B cell (primary cell): ENCODE data around the gene HDAC7. TPM values are rescaled to one million over a fixed set of nuclear protein-coding genes. Genes with fewer than 3 reads are reported as not detected.

Experiments used
- ATAC-seq: fragments of 200-7000 bp; cut with Tn5 transposase; one replicate; pipeline ENCODE4 v1.10.0; 2021; ENCODE audit warnings: low read depth, mild to moderate bottlenecking, moderate number of reproducible peaks, moderate library complexity
- CTCF ChIA-PET: fragments of 350-600 bp; sonication (Branson Sonifier 250); formaldehyde crosslinking; loops from one replicate; lab custom pipeline; 2021; ENCODE audit warnings: antibody characterized with exemption, inconsistent platforms; lab: Charles Lee
- POLR2A ChIA-PET: fragments of 350-600 bp; sonication (Branson Sonifier 250); formaldehyde crosslinking; loops from one replicate; lab custom pipeline; 2021; ENCODE audit warnings: antibody characterized with exemption; lab: Charles Lee
- DNase-seq: peaks from one replicate; pipeline ENCODE4 v3.0.0; 2013
- H2AFZ ChIP-seq: 2 replicates; pipeline ENCODE4 v1.6.1; 2012; ENCODE audit warnings: mild to moderate bottlenecking, low read depth, low read length; ENCODE audit not compliant: insufficient read depth, poor library complexity, severe bottlenecking
- H3K27ac ChIP-seq, 2 donors: 1 replicate in 1 of 2; 2 replicates in 1 of 2; pipeline ENCODE4 v1.5.1; 2012 to 2013; ENCODE audit warnings: low read length in 2 of 2, mild to moderate bottlenecking in 2 of 2, moderate library complexity in 1 of 2
- H3K27me3 ChIP-seq, 4 experiments: fragments of 200-600 bp in 1 of 4; sonication (generic) in 1 of 4; replicated peaks in 1 of 4; 1 replicate in 2 of 4; 2 replicates in 2 of 4; pipeline versions ENCODE4 v1.6.1 to v1.7.0; 2013 to 2016; ENCODE audit warnings: low read length in 3 of 4, mild to moderate bottlenecking in 2 of 4, mixed read lengths in 1 of 4, moderate library complexity in 1 of 4; ENCODE audit not compliant: insufficient read depth in 4 of 4, control insufficient read depth in 3 of 4; ENCODE audit errors: control extremely low read depth in 1 of 4
- H3K36me3 ChIP-seq, 2 experiments: replicated peaks in 1 of 2; 1 replicate in 1 of 2; 2 replicates in 1 of 2; pipeline versions ENCODE4 v1.6.1 to v1.7.1; 2013; ENCODE audit warnings: low read length in 1 of 2; ENCODE audit not compliant: insufficient read depth in 2 of 2, control insufficient read depth in 1 of 2; ENCODE audit errors: control extremely low read depth in 1 of 2, extremely low read depth in 1 of 2
- H3K4me1 ChIP-seq, 2 donors: fragments of 200-600 bp in 1 of 2; sonication (generic) in 1 of 2; 1 replicate in 1 of 2; 2 replicates in 1 of 2; pipeline versions ENCODE4 v1.5.1 to v1.6.1; 2013 to 2017; ENCODE audit warnings: low read length in 2 of 2; ENCODE audit not compliant: control insufficient read depth in 2 of 2, insufficient read depth in 2 of 2
- H3K4me2 ChIP-seq: replicated peaks from 2 replicates; pipeline ENCODE3; 2012; ENCODE audit warnings: mild to moderate bottlenecking, low read depth, low read length; ENCODE audit not compliant: poor library complexity, severe bottlenecking
- H3K4me3 ChIP-seq, 5 experiments: fragments of 200-600 bp in 1 of 5; sonication (generic) in 1 of 5; 1 replicate in 3 of 5; 2 replicates in 2 of 5; pipeline versions ENCODE4 v1.5.1 to v1.7.0; 2011 to 2016; ENCODE audit warnings: low read length in 4 of 5, mild to moderate bottlenecking in 4 of 5, low read depth in 2 of 5, control low read depth in 1 of 5, moderate library complexity in 1 of 5; ENCODE audit not compliant: insufficient read depth in 1 of 5; ENCODE audit errors: control extremely low read depth in 1 of 5, extremely low read depth in 1 of 5
- H3K79me2 ChIP-seq: fragments of 200-600 bp; sonication (generic); one replicate; pipeline ENCODE4 v1.6.0; 2016; ENCODE audit warnings: low read length; ENCODE audit not compliant: control insufficient read depth, insufficient read depth
- H3K9ac ChIP-seq: fragments of 200-600 bp; sonication (generic); 2 replicates; pipeline ENCODE4 v1.6.1; 2017; ENCODE audit warnings: mild to moderate bottlenecking, low read length, moderate library complexity
- H3K9me3 ChIP-seq, 3 donors: one replicate each; pipeline versions ENCODE4 v1.6.1 to v1.7.1; 2013; ENCODE audit warnings: low read length in 2 of 3; ENCODE audit not compliant: control insufficient read depth in 2 of 3, insufficient read depth in 1 of 3; ENCODE audit errors: control extremely low read depth in 1 of 3
- H4K20me1 ChIP-seq: 2 replicates; pipeline ENCODE4 v1.6.0; 2012; ENCODE audit warnings: mild to moderate bottlenecking, low read length; ENCODE audit not compliant: insufficient read depth, control insufficient read depth, poor library complexity, severe bottlenecking
- H3K27ac Mint-ChIP-seq: one replicate; pipeline ENCODE4 v1.8.0; 2021; ENCODE audit warnings: mixed read lengths
- H3K27me3 Mint-ChIP-seq: one replicate; pipeline ENCODE4 v1.8.0; 2021; ENCODE audit warnings: mixed read lengths
- H3K4me1 Mint-ChIP-seq: one replicate; pipeline ENCODE4 v1.8.0; 2021; ENCODE audit warnings: mixed read lengths
- H3K4me3 Mint-ChIP-seq: one replicate; pipeline ENCODE4 v1.8.0; 2021; ENCODE audit warnings: mixed read lengths
- H3K9me3 Mint-ChIP-seq: one replicate; pipeline ENCODE4 v1.8.0; 2022; ENCODE audit warnings: mixed read lengths; ENCODE audit not compliant: insufficient read depth
- CTCF ChIP-seq: fragments of 200-600 bp; IDR thresholded peaks from one replicate; pipeline ENCODE4 v1.8.0; 2022; ENCODE audit warnings: antibody characterized with exemption, mild to moderate bottlenecking
- EZH2 ChIP-seq: IDR thresholded peaks from 2 replicates; pipeline ENCODE4 v1.6.1; 2012; ENCODE audit warnings: borderline replicate concordance, low read depth, mild to moderate bottlenecking, moderate library complexity, low read length; ENCODE audit not compliant: insufficient read depth, poor library complexity, severe bottlenecking
- WGBS: methylation state at CpG from one replicate; pipeline ENCODE4 v1.1.5; 2013; ENCODE audit warnings: missing lambda C conversion rate; ENCODE audit not compliant: insufficient coverage; 5-methylcytosine and 5-hydroxymethylcytosine counted together
- intact Hi-C: fragments of 100-400 bp; cut with micrococcal nuclease; formaldehyde crosslinking; loops from one replicate; pipeline ENCODE4 v1.10.0; 2022
- polyA plus RNA-seq: library from polyadenylated mRNA; depleted of rRNA; stranded (reverse); fragments of >200 nt; gene quantifications from 2 replicates; pipeline ENCODE4 v1.2.3, GENCODE V29; 2012
- total RNA-seq, 2 donors: library from RNA; stranded (reverse); fragments of 120-200 nt in 1 of 2; gene quantifications; 1 replicate in 1 of 2; 2 replicates in 1 of 2; pipeline versions ENCODE4 v1.2.3 to v1.2.4, GENCODE V29; 2013 to 2022

Gene HDAC7
- total and polyA plus RNA-seq, 2 donors (not counting 1 experiment from before 2014, with no cell fraction given): 87.2 to 178 TPM

DNA sequence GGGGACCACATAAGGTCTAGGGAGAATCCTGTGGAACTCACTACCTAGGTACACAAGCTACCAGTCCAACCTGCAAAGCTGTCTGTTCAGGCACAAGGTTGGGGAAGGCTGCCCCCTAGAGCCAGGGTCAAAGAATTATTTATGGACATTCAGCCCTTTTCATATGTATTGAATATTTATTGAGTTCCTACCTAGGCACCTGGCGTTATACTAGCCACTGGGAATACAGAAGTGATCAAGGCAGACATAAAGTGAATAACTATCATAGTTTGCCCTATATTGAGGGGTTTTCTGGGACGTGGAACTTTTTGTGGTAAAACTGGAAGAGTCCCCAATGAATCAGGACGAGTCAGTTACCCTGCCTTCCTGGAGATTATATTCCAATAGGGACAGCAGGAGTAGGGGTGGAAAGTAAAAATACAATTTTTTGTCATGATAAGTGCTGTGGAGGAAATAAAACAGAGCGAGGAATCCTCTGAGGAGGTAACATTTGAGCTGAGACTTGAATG is 52.4 kb downstream of the HDAC7 start:
- Mint-ChIP-seq H3K4me1 (peaks cover 9% of the 10 kb centered on the region), H3K9me3 (no peaks in the 10 kb centered on the region), H3K27ac (no peak overlapping the region), H3K27me3 (peaks cover 4% of the 10 kb centered on the region), H3K4me3 (no peak overlapping the region)
- intact Hi-C loops: loop anchor here (1.0 kb wide), 3 partner anchors 8 to 52 kb away; no protein-coding TSS in a partner anchor
- Histone ChIP-seq H3K9ac (no peak overlapping the region), H3K4me3 (no peak overlapping the region), H2AFZ (no peak overlapping the region), H3K27ac (no peak overlapping the region), H3K4me1 (peaks cover 5 to 15% of the 10 kb centered on the region in 2 donors), H3K36me3 (no peaks in the 10 kb centered on the region), H3K9me3 (no peaks in the 10 kb centered on the region), H3K79me2 (no peaks in the 10 kb centered on the region), H4K20me1 (no peaks in the 10 kb centered on the region), H3K4me2 (no peak overlapping the region), H3K27me3 (no peaks in the 10 kb centered on the region)
- ChIA-PET POLR2A (interaction anchor here (0.6 to 2.2 kb wide), 5 partner anchors 20 to 52 kb away, joined by 3 to 10 read pairs (median 5); no protein-coding TSS in a partner anchor), CTCF (interaction anchor here (0.9 to 20.0 kb wide), 24 partner anchors 10 to 734 kb away, joined by 3 to 584 read pairs (median 4); partner anchors contain the start of genes ENDOU, RAPGEF3 and RPAP3)
- WGBS: 42% methylated on average over 2 of the region's 4 CpGs
- peak; percentile 80 for TF ChIP-seq CTCF
- no peak for TF ChIP-seq EZH2
- DNase-seq (peak; percentile 78), ATAC-seq (peak; percentile 74)
